Endothelial cell of umbilical vein (primary cell): ENCODE data around the gene NDST3. TPM values are rescaled to one million over a fixed set of nuclear protein-coding genes. Genes with fewer than 3 reads are reported as not detected.

ENCODE experiments used
- BruUV-seq: library from RNA; stranded (reverse); fragments of 400-500 nt; replicated peaks from 2 replicates; lab custom pipeline; 2021; lab: Mats Ljungman, UMichigan
- CTCF ChIA-PET: fragments of 300-600, 350-600 bp; sonication (Branson Sonifier 250); formaldehyde crosslinking; loops from one replicate; lab custom pipeline; 2021; ENCODE audit warnings: antibody characterized with exemption, inconsistent platforms; lab: Charles Lee
- POLR2A ChIA-PET: fragments of 300-600, 350-600 bp; sonication (Branson Sonifier 250); formaldehyde crosslinking; loops from one replicate; lab custom pipeline; 2021; ENCODE audit warnings: antibody characterized with exemption, inconsistent platforms; lab: Charles Lee
- DNase-seq: peaks from one replicate; pipeline ENCODE4 v3.0.0-alpha.2; 2011; ENCODE audit warnings: low read depth, low spot score
- FAIRE-seq: peaks from 2 replicates; lab custom pipeline; 2011; peaks lifted over from hg19 to GRCh38; lab: Jason Lieb, UNC
- H2AFZ ChIP-seq: 2 replicates; pipeline ENCODE4 v1.6.0; 2012; ENCODE audit warnings: low read depth, low read length, control low read depth, inconsistent platforms
- H3K27ac ChIP-seq: 2 replicates; pipeline ENCODE4 v1.5.1; 2011; ENCODE audit warnings: low read depth, mild to moderate bottlenecking, control low read depth, low read length, moderate library complexity; ENCODE audit not compliant: insufficient read depth
- H3K27me3 ChIP-seq, 2 experiments: 2 replicates each; pipeline versions ENCODE4 v1.6.0 to v1.6.1; 2011; ENCODE audit warnings: low read length in 2 of 2, mixed read lengths in 1 of 2; ENCODE audit not compliant: control insufficient read depth in 2 of 2, insufficient read depth in 2 of 2
- H3K36me3 ChIP-seq, 2 experiments: 2 replicates in 1 of 2; 3 replicates in 1 of 2; pipeline ENCODE4 v1.5.1; 2011; ENCODE audit warnings: low read length in 2 of 2, mild to moderate bottlenecking in 1 of 2, moderate library complexity in 1 of 2; ENCODE audit not compliant: control insufficient read depth in 2 of 2, insufficient read depth in 2 of 2; ENCODE audit errors: extremely low read depth in 1 of 2
- H3K4me1 ChIP-seq: 3 replicates; pipeline ENCODE4 v1.5.1; 2011; ENCODE audit warnings: mild to moderate bottlenecking, low read length; ENCODE audit not compliant: control insufficient read depth, insufficient read depth; ENCODE audit errors: extremely low read depth
- H3K4me2 ChIP-seq: 2 replicates; pipeline ENCODE4 v1.6.1; 2011; ENCODE audit warnings: low read length, control low read depth, mixed read lengths; ENCODE audit not compliant: insufficient read depth
- H3K4me3 ChIP-seq, 3 experiments: fragments of 200-600 bp in 1 of 3; sonication (generic), shearing (Covaris generic) in 1 of 3; replicated peaks in 1 of 3; 2 replicates each; pipeline ENCODE4 v1.5.1; 2011 to 2016; ENCODE audit warnings: control low read depth in 3 of 3, low read length in 3 of 3, mild to moderate bottlenecking in 2 of 3, inconsistent platforms in 1 of 3, low read depth in 1 of 3, moderate library complexity in 1 of 3; ENCODE audit not compliant: insufficient read depth in 1 of 3
- H3K79me2 ChIP-seq: 2 replicates; pipeline ENCODE4 v1.6.0; 2012; ENCODE audit warnings: low read length, inconsistent platforms; ENCODE audit not compliant: control insufficient read depth, insufficient read depth
- H3K9ac ChIP-seq: replicated peaks from 2 replicates; pipeline ENCODE3; 2011; ENCODE audit warnings: low read length, control low read depth; ENCODE audit not compliant: insufficient read depth; ENCODE audit errors: extremely low read depth
- H3K9me1 ChIP-seq: replicated peaks from 3 replicates; pipeline ENCODE4 v1.6.0; 2011; ENCODE audit warnings: mild to moderate bottlenecking, low read length; ENCODE audit not compliant: control insufficient read depth, insufficient read depth; ENCODE audit errors: extremely low read depth
- H3K9me3 ChIP-seq: replicated peaks from 2 replicates; pipeline ENCODE4 v1.5.1; 2012; ENCODE audit warnings: low read length, inconsistent platforms; ENCODE audit not compliant: control insufficient read depth, insufficient read depth
- H4K20me1 ChIP-seq: replicated peaks from 2 replicates; pipeline ENCODE3; 2011; ENCODE audit warnings: mild to moderate bottlenecking, low read length; ENCODE audit not compliant: control insufficient read depth, insufficient read depth; ENCODE audit errors: extremely low read depth
- FOS ChIP-seq: IDR thresholded peaks from 2 replicates; pipeline ENCODE4 v1.6.1; 2011; ENCODE audit warnings: mild to moderate bottlenecking, low read length, moderate library complexity, borderline replicate concordance; ENCODE audit not compliant: insufficient read depth
- JUN ChIP-seq: IDR thresholded peaks from 2 replicates; pipeline ENCODE4 v1.6.1; 2011; ENCODE audit warnings: borderline replicate concordance, low read depth; ENCODE audit not compliant: insufficient read length, insufficient read depth
- POLR2AphosphoS5 ChIP-seq: IDR thresholded peaks from 2 replicates; pipeline ENCODE4 v1.6.1; 2012; ENCODE audit warnings: low read depth, mild to moderate bottlenecking, control low read depth, low read length, moderate library complexity; ENCODE audit not compliant: insufficient read depth
- dilution Hi-C: fragments of 300-500 bp; cut with MboI; formaldehyde crosslinking; loops from one replicate; pipeline ENCODE4 v1.15.0; 2019; ENCODE audit warnings: low sequenced_read_pairs; ENCODE audit not compliant: extremely low pct_ligation_motif_present
- intact Hi-C: fragments of 100-400 bp; cut with micrococcal nuclease; formaldehyde crosslinking; loops from one replicate; pipeline ENCODE4 v1.10.0; 2022
- polyA plus RNA-seq, 4 experiments: library from polyadenylated mRNA; depleted of rRNA in 3 of 4; stranded (reverse) in 3 of 4; unstranded in 1 of 4; fragments of >200 nt; gene quantifications; 2 replicates each; pipeline versions ENCODE4 v1.2.1 to v1.2.3, GENCODE V29; 2011 to 2012; ENCODE audit warnings: missing spikeins in 1 of 4
- total RNA-seq: library from RNA; stranded (reverse); gene quantifications from 2 replicates; pipeline ENCODE4 v1.2.3, GENCODE V29; 2021
- TF ChIP-seq, protein P1 (sequence below), 2 donors: IDR thresholded peaks; 1 replicate in 1 of 2; 2 replicates in 1 of 2; pipeline ENCODE4 v1.5.1; 2011; ENCODE audit warnings: low read length in 2 of 2, mild to moderate bottlenecking in 2 of 2, moderate library complexity in 2 of 2, control low read depth in 1 of 2, inconsistent platforms in 1 of 2, low read depth in 1 of 2; ENCODE audit not compliant: insufficient read depth in 1 of 2; ENCODE audit errors: extremely low read depth in 1 of 2
- TF ChIP-seq, protein P2 (sequence below): IDR thresholded peaks from 2 replicates; pipeline ENCODE4 v1.6.1; 2011; ENCODE audit not compliant: insufficient read depth, insufficient read length

Gene NDST3
- total and polyA plus RNA-seq, 2 donors (not counting 3 experiments of a cell fraction or from before 2014, with no cell fraction given): 0.04 TPM; not detected in 1

DNA sequence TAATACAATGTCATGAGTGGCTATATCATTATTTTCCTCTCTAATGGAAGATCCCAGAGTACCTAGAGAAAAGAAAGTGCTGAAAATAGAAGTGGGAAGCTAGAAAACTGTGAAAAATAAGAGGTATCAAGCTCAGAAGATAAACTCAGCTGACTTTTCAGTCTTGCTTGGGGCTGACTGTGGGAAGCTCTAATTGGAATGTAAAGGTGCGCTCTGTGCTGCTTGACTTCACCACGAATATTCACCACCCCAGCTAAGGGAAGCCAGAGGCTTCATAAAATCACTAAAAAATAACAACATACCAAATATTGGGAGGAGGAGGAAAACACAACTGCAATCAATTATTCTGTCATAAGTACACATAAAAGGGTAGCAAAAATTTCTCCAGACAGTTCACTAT, 25.1 kb downstream of the NDST3 start:
- CTCF ChIA-PET: no interaction called here
- TF ChIP-seq, protein P1, sequence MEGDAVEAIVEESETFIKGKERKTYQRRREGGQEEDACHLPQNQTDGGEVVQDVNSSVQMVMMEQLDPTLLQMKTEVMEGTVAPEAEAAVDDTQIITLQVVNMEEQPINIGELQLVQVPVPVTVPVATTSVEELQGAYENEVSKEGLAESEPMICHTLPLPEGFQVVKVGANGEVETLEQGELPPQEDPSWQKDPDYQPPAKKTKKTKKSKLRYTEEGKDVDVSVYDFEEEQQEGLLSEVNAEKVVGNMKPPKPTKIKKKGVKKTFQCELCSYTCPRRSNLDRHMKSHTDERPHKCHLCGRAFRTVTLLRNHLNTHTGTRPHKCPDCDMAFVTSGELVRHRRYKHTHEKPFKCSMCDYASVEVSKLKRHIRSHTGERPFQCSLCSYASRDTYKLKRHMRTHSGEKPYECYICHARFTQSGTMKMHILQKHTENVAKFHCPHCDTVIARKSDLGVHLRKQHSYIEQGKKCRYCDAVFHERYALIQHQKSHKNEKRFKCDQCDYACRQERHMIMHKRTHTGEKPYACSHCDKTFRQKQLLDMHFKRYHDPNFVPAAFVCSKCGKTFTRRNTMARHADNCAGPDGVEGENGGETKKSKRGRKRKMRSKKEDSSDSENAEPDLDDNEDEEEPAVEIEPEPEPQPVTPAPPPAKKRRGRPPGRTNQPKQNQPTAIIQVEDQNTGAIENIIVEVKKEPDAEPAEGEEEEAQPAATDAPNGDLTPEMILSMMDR (IDR thresholded peaks at IDR 0.05; ENCODE audit: extremely low read depth in 1 of 2, insufficient read depth in 1 of 2, low read depth in 1 of 2, low read length in 2 of 2): no peak
- no peak for TF ChIP-seq POLR2AphosphoS5
- TF ChIP-seq, protein P2, sequence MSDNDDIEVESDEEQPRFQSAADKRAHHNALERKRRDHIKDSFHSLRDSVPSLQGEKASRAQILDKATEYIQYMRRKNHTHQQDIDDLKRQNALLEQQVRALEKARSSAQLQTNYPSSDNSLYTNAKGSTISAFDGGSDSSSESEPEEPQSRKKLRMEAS: no peak
- TF ChIP-seq JUN: no peak
- TF ChIP-seq FOS: no peak

More for the DNA sequence above, 25.1 kb downstream of the NDST3 start:
- Histone ChIP-seq H3K27me3 (no peaks in the 10 kb centered on the region), H2AFZ (no peak overlapping the region), H3K4me2 (no peak overlapping the region), H3K79me2 (no peaks in the 10 kb centered on the region), H3K4me3 (no peak overlapping the region), H4K20me1 (no peaks in the 10 kb centered on the region), H3K36me3 (no peaks in the 10 kb centered on the region), H3K9me1 (no peaks in the 10 kb centered on the region), H3K27ac (no peak overlapping the region), H3K9me3 (no peaks in the 10 kb centered on the region), H3K9ac (no peak overlapping the region), H3K4me1 (no peaks in the 10 kb centered on the region)
- FAIRE-seq (no peak), DNase-seq (no peak)
- dilution Hi-C loops (no loop called here), intact Hi-C loops (no loop called here)
- POLR2A ChIA-PET: no interaction called here
- BruUV-seq: no TSS peak
